ENCODE results near the gene FBXW9.
"Not testable (repeated sequence)": the region's sequence is repeated elsewhere in the genome, so short reads cannot be mapped to it uniquely, and the experiment has no call there.

FBXW9 gene

GRCh38 chr19:12731337-12731736, 34.9 kb upstream of the FBXW9 start:
- DNase-seq (ENCODE audit: low read depth), result no peak
- no peak for TF ChIP-seq CTCF (IDR thresholded peaks at IDR 0.05; ENCODE audit: low read depth, low read length, missing control alignments)

DNA sequence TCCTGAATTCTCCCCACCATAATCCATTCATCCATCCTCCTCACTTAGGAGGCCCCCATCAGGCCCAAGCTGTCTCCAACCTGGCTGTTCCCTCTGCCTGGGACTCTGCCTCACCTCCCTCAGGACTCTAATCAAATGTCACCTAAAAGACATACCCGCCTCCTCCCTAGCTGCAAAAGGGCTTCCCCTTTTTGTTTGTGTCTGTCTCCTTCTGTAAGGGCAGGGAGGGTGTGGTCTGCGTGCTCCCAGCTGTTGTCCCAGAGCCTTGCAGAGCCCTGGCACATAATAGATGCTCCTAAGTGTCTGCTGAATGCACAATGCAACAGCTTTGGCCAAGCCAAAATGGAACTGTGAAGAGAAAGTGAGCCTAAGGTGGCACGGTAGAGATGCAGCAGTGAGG, 33.6 kb upstream of the FBXW9 start:
- no peak for TF ChIP-seq CTCF (IDR thresholded peaks at IDR 0.05; ENCODE audit: low read depth, low read length, missing control alignments)

More at GRCh38 chr19:12731337-12731736, 34.9 kb upstream of the FBXW9 start:
- no peak overlapping the region for H3K4me3 ChIP-seq (ENCODE audit: low read depth, low read length)

DNA sequence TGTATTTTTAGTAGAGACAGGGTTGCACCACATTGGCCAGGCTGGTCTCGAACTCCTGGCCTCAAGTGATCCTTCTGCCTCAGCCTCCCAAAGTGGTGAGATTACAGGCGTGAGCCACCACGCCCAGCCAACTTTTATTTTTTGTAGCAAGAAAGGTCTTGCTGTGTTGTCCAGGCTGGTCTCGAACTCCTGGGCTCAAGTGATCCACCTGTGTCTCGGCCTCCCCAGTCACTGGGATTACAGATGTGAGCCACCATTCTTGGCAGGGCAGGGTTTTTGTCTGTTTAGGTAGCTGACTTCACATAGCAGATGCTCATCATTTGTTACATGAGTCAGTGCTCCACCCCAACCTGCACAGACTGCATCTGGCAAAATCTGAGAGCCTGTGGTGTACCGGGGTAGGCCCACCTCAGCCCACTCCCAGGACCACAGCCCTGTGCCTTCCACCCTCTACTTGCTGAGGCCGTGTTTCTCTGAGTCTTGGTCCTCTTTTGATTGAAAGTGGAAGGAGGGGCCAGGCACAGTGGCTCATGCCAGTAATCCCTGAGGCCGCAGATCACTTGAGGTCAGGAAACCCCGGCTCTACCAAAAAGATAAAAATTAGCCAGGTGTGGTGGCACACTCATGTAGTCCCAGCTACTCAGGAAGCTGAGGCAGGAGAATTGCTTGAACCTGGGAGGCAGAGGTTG, 31.5 kb upstream of the FBXW9 start:
- H3K4me3 ChIP-seq (ENCODE audit: low read depth, low read length), result no peak overlapping the region
- DNase-seq (ENCODE audit: low read depth), result no peak
- no peak for TF ChIP-seq CTCF (IDR thresholded peaks at IDR 0.05; ENCODE audit: low read depth, low read length, missing control alignments)

More for the DNA sequence above, 33.6 kb upstream of the FBXW9 start:
- H3K4me3 ChIP-seq (ENCODE audit: low read depth, low read length), result no peak overlapping the region
- DNase-seq (ENCODE audit: low read depth), result no peak

GRCh38 chr19:12726988-12727316, 30.5 kb upstream of the FBXW9 start:
- no peak overlapping the region for H3K4me3 ChIP-seq (ENCODE audit: low read depth, low read length)
- DNase-seq (ENCODE audit: low read depth), result no peak
- TF ChIP-seq CTCF (IDR thresholded peaks at IDR 0.05; ENCODE audit: low read depth, low read length, missing control alignments), result no peak

GRCh38 chr19:12725612-12726011, 29.2 kb upstream of the FBXW9 start:
- not testable (repeated sequence) for DNase-seq (ENCODE audit: low read depth); H3K4me3 ChIP-seq (ENCODE audit: low read depth, low read length)

DNA sequence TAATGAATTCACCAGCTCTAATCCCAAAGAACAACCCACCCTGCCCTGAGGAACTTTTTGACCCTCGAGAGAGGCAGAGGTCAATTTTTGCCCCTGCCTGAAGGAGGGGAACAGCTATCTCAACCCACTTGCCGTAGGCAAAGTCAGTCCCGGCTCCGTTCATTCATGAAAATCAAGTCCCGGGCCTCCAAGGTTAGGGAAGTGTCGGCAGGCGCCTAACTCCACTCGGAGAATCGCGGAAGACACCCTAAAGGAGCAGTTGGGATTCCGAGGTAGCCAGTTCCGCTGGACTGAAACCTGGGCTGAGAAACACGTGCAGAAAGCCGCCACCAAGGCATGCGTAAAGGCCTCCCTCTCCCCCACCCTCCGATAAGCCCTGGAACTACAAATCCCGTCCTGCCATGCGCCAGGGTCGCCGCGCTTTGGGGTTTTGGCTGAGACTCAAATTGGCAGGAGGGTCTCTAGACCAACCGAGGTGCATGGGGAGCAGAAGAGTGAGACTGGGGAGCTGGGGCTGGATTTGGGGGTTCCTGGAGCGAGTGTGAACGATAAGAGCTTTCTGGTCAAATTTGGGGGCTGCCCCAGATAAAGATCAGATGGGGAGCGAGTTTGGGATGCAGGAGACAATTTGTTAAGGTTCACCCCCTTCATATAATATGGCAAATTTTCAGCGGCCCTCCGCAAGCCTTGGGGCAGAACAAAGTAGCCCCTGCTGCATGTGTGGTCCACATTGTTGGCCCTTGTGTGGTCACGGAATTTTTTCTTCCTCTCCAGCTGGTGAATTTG, 27.4 kb upstream of the FBXW9 start, which contains the start of gene TNPO2:
TSS of gene TNPO2 (minus strand) at position 292 of the 786 bp plus-strand sequence. CDS start 2,955 bp downstream, outside the sequence.
- peak within 1 kb of the TSS; percentile 96 for H3K4me3 ChIP-seq (ENCODE audit: low read depth, low read length)
- no peak for DNase-seq (ENCODE audit: low read depth)
- TF ChIP-seq CTCF (IDR thresholded peaks at IDR 0.05; ENCODE audit: low read depth, low read length, missing control alignments), result no peak

GRCh38 chr19:12723381-12723640, 26.9 kb upstream of the FBXW9 start:
- DNase-seq (ENCODE audit: low read depth), result no peak
- no peak for TF ChIP-seq CTCF (IDR thresholded peaks at IDR 0.05; ENCODE audit: low read depth, low read length, missing control alignments)
- peak overlapping the region; percentile 96 for H3K4me3 ChIP-seq (ENCODE audit: low read depth, low read length)
